A172 (cell line): Measurements from ENCODE around the gene CHIA. TPM values are rescaled to one million over a fixed set of nuclear protein-coding genes. Genes with fewer than 3 reads are reported as not detected.
"Not testable (repeated sequence)": the region's sequence is repeated elsewhere in the genome, so short reads cannot be mapped to it uniquely, and the experiment has no call there.

Source experiments
- DNase-seq: peaks from one replicate; pipeline ENCODE4 v3.0.0-alpha.2; 2015; ENCODE audit warnings: low spot score
- total RNA-seq: library from RNA; depleted of rRNA; stranded (reverse); fragments of >200 nt; shearing (Covaris generic); gene quantifications from 2 replicates; pipeline ENCODE4 v1.2.3, GENCODE V29; 2014

Gene CHIA
- total RNA-seq, 1 experiment from 2014 or later: not detected

DNA sequence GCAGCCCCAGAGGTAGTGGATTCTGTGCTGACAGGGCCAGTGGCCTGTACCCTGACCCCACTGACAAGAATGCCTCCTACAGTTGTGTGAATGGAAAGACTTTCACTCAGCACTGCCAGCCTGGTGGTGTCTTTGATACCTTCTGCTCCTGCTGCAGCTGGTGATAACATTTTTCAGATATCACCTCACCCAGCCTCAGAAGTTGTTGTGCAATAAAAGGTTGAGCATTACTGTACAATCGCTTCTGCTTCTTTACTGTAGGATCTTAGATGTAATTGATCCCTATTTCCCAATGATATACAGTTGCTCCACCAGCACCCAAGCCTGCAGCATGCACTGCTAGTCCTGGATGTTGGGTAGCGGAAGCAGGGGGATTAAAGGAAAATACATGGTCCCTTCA is 4.8 kb upstream of the CHIA start:
- no peak for DNase-seq

GRCh38 chr1:111286912-111287311 is 3.7 kb upstream of the CHIA start:
- DNase-seq: no peak

- no peak for DNase-seq
Measured at GRCh38 chr1:111289371-111289770, 1.3 kb upstream of the CHIA start.

GRCh38 chr1:111290104-111290503 is 547 bp upstream of the CHIA start:
- no peak for DNase-seq

DNA sequence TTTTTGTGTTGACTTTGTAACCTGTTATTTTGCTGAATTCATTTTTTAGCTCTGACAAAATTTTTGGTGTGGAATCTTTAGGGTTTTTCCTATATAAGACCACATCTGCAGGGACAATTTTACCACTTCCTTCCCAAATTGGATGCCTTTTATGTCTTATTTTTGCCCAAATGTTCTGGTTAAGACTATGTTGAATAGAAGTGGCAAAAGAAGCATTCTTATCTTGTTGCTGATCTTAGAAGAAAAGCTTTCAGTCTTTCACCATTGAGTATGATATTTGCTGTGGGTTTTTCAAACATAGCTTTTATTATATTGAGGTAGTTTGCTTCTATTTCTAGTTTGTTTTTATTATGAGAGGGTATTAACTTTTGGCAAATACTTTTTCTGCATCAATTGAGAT is 3.7 kb downstream of the CHIA start:
- DNase-seq: no peak

GRCh38 chr1:111302374-111302773 is 11.7 kb downstream of the CHIA start:
- DNase-seq: no peak

GRCh38 chr1:111309690-111310089 is 19.0 kb downstream of the CHIA start:
- DNase-seq: no peak

DNA sequence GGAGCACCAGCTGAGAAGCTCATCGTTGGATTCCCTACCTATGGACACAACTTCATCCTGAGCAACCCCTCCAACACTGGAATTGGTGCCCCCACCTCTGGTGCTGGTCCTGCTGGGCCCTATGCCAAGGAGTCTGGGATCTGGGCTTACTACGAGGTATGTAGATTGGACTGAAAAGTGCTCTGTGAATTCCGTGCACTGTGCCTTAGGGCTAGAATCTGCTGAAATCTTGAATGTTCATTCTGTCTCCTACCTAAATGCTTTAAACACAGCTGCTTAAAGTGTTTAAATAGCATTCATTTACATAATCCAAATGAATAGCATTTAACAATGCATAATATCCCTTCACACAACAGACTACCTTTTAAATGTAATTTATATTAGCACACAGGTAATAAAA is 27.9 kb downstream of the CHIA start:
- no peak for DNase-seq

- no peak for DNase-seq
Measured at GRCh38 chr1:111320066-111320879, 29.6 kb downstream of the CHIA start.

GRCh38 chr1:111323231-111323630 is 32.6 kb downstream of the CHIA start:
- DNase-seq: no peak

- DNase-seq: no peak
Measured at GRCh38 chr1:111332190-111332589, 41.5 kb downstream of the CHIA start.

DNA sequence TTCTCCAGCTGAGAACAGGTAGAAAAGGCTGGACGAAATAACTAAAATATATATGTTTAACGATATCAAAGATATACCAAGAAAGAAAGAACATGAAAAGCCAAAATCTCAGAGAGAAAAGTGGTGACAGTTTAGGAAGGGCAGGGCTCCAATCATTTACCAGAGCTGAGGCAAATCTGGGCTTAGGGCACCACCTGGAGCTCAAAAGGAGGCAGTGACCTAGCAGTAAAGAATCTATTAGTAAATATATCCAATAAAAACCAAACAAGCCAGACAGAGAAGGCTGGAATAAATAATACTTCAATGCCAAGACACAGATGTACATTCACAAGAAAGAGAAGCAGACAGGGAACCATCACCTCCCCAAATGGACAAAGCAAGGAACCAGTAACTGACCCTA is 43.5 kb downstream of the CHIA start:
- peak; percentile 18 for DNase-seq

DNA sequence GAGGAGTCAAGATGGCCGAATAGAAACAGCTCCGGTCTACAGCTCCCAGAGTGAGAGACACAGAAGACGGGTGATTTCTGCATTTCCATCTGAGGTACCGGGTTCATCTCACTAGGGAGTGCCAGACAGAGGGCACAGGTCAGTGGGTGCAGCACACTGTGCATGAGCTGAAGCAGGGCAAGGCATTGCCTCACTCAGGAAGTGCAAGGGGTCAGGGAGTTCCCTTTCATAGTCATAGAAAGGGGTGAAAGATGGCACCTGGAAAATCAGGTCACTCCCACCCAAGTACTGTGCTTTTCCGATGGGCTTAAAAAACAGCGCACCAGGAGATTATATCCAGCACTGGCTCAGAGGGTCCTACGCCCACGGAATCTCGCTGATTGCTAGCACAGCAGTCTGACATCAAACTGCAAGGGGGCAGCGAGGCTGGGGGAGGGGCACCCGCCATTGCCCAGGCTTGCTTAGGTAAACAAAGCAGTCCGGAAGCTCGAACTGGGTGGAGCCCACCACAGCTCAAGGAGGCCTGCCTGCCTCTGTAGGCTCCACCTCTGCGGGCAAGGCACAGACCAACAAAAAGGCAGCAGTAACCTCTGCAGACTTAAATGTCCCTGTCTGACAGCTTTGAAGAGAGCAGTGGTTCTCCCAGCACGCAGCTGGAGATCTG is 44.7 kb downstream of the CHIA start:
- not testable (repeated sequence) for DNase-seq

- not testable (repeated sequence) for DNase-seq
Measured at GRCh38 chr1:111338849-111339248, 48.2 kb downstream of the CHIA start.

DNA sequence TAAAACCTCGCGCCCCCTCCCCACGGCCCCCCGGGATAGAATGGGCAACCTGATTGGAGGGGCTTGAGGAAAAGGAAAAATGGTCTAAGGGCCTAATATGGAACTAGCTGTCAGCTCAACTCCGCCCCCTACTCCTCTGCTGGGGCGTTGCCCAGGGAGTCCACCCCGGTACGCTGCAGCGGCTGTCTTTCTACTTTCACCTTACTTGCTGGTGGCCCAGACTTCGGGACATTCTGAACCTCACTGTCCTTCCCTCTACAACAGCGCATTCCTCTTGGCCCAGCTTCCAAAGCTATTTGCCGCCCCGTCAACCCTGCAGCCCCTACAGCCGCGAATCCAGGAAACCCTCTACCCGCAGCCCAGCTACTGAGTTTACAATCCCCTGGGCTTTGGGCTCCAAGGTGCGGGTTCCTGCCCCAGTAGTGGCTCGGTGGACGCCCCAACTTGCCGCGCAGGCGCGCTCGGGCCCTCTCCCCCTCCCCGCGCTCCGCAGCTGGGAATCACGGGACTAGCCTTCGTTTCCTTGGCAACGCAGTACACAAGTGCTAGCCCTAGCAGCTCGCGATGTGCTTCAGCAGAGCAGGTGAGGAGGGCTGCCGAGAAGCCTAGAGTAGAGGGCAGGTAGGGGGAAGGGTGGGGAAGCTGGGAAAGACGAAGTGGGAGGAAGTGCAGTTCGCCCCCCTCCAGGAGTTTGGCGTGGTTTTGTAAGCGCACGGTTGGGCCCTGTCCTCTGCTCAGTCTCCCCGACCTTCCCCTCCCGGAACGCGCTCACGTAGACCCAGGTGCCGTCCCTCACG is 55.6 kb downstream of the CHIA start:
- peak; percentile 58 for DNase-seq

- DNase-seq: no peak
Measured at GRCh38 chr1:111347026-111347425, 56.4 kb downstream of the CHIA start.

DNA sequence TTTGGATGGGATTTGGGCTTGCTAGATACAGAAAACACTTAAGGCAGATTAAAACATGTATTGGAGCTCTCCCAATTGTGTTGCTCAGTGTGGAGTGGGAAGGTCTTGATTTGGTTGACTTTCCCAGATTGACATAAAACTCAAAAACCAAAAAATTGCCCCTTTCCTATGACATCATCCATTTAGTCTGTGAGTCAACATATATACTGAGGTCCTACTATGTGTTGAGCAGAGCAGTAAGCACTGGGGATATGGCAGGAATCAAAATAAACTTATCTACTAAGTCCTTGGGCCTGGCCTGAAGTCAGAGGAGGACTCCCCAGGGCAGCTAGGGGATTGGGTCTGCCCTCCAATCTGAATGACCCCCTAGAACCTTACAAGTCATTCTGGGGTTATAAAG is 61.0 kb downstream of the CHIA start:
- no peak for DNase-seq

DNA sequence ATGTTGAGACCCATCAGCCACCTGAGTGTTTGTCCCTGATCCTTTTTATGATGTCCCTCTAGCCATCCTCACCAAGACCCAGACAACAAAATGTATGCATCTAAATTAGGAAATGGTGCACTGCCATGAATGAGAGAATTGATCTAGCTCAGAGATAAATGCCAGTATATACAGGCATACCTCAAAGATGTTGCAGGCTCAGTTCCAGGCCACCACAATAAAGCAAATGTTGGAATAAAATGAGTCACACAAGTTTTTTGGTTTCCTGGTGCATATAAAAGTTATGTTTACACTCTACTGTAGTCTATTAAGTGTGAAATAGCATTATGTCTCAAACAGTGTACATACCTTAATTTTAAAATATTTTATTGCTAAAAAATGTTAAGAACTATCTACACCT is 63.9 kb downstream of the CHIA start:
- no peak for DNase-seq

- no peak for DNase-seq
Measured at GRCh38 chr1:111358964-111359363, 68.3 kb downstream of the CHIA start.

GRCh38 chr1:111359376-111359775 is 68.7 kb downstream of the CHIA start:
- DNase-seq: no peak

DNA sequence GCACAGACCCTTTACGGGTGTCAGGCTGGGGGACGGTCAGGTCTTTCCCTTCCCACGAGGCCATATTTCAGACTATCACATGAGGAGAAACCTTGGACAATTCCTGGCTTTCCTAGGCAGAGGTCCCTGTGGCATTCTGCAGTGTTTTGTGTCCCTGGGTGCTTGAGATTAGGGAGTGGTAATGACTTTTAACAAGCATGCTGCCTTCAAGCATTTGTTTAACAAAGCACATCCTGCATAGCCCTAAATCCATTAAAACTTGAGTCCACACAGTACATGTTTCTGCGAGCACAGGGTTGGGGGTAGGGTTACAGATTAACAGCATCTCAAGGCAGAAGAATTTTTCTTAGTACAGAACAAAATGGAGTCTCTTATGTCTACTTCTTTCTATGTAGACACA is 69.6 kb downstream of the CHIA start:
- not testable (repeated sequence) for DNase-seq

DNA sequence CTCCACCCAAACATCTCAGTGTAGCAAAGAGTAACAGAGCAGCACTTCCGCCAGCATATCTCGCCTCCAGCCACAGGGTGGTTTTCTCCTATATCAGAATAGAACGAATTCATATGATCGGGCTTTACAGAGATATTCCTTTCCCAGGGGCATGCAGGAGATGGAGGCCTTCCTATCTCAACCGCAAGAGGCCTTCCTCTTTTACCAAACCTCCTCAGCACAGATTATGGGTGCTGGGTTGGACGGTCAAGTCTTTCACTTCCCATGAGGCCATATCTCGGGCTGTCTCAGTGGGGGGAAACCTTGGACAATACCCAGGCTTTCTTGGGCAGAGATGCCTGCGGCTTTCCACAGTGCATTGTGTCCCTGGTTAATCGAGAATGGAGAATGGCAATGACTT is 71.1 kb downstream of the CHIA start:
- DNase-seq: no peak

DNA sequence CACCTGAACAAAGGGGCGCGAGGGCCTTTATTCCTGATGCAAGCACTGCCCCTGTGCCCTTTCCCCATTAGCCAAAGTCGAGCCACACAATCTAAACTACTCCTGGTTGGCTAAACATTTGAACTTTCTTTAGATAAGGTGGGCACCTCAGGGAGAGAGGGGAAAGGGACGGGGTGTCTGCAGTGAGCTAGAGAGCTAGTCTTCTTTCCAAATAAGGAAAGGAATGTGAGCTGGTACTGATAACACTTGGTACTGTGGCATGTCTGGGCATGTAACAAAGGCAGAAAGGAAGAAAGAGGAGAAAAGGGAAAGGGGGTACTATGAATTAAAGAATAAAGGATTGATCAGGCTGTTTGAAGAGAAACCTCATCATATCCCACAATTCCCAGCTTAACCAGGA is 74.0 kb downstream of the CHIA start:
- no peak for DNase-seq
